ENCODE results near the gene ATXN1.
A peak's percentile ranks its signal among the peaks of the same experiment; 100 is the strongest.

The ATXN1 gene

GRCh38 chr6:16757332-16757731 is 3.9 kb downstream of the ATXN1 start (continued):
- TF ChIP-seq ZNF610 (tag by site-specific recombination; IDR thresholded peaks at IDR 0.05; ENCODE audit: borderline replicate concordance) (peak; percentile 74; the same call in 1 of the 2 replicates), ZBTB8A (tag by site-specific recombination; IDR thresholded peaks at IDR 0.05) (peak; percentile 50), ZNF394 (tag by site-specific recombination; IDR thresholded peaks at IDR 0.05; ENCODE audit: borderline replicate concordance) (0 out of 2 replicates have a peak, but pooled peaks have one; percentile 29), ZIC2 (tag by site-specific recombination; IDR thresholded peaks at IDR 0.05) (peak; percentile 17; the same call in 1 of the 2 replicates), ZNF121 (tag by site-specific recombination; IDR thresholded peaks at IDR 0.05) (0 out of 2 replicates have a peak, but pooled peaks have one; percentile 16), ZFP69B (tag by site-specific recombination; IDR thresholded peaks at IDR 0.05) (0 out of 2 replicates have a peak, but pooled peaks have one; percentile 26), PRDM4 (tag by site-specific recombination; IDR thresholded peaks at IDR 0.05) (peak; percentile 94), ZNF24 (tag by site-specific recombination; IDR thresholded peaks at IDR 0.05) (peak; percentile 91), ZNF214 (tag by site-specific recombination; IDR thresholded peaks at IDR 0.05; ENCODE audit: borderline replicate concordance) (no peak), KLF10 (tag by site-specific recombination; IDR thresholded peaks at IDR 0.05) (peak; percentile 74), ZNF580 (tag by site-specific recombination; IDR thresholded peaks at IDR 0.05) (peak; percentile 92), ZNF561 (tag by site-specific recombination; IDR thresholded peaks at IDR 0.05; ENCODE audit: borderline replicate concordance) (peak; percentile 94), ZNF184 (tag by site-specific recombination; IDR thresholded peaks at IDR 0.05) (0 out of 2 replicates have a peak, but pooled peaks have one; percentile 4), FEZF1 (tag by site-specific recombination; IDR thresholded peaks at IDR 0.05) (peak; percentile 95), OVOL3 (tag by site-specific recombination; IDR thresholded peaks at IDR 0.05) (peak; percentile 96), ZNF341 (tag by site-specific recombination; IDR thresholded peaks at IDR 0.05; ENCODE audit: low read depth) (peak; percentile 12; the same call in 1 of the 2 replicates), ZBTB49 (tag by site-specific recombination; IDR thresholded peaks at IDR 0.05; ENCODE audit: low read depth) (0 out of 2 replicates have a peak, but pooled peaks have one; percentile 30), BCL11B (tag by site-specific recombination; IDR thresholded peaks at IDR 0.05; ENCODE audit: low read depth) (no peak), ZNF202 (tag by site-specific recombination; IDR thresholded peaks at IDR 0.05; ENCODE audit: borderline replicate concordance) (no peak), KLF9 (tag by site-specific recombination; IDR thresholded peaks at IDR 0.05; ENCODE audit: low read depth) (no peak), ZNF513 (tag by site-specific recombination; IDR thresholded peaks at IDR 0.05) (0 out of 2 replicates have a peak, but pooled peaks have one; percentile 7), GLI2 (tag by site-specific recombination; IDR thresholded peaks at IDR 0.05; ENCODE audit: borderline replicate concordance, low read depth) (peak; percentile 91), GFI1B (tag by site-specific recombination; IDR thresholded peaks at IDR 0.05) (0 out of 2 replicates have a peak, but pooled peaks have one; percentile 18), KLF7 (tag by site-specific recombination; IDR thresholded peaks at IDR 0.05; ENCODE audit: borderline replicate concordance) (peak; percentile 41; the same call in 1 of the 2 replicates), ZNF274 (IDR thresholded peaks at IDR 0.05; ENCODE audit: low read length) (no peak), ZNF274 (tag by site-specific recombination; IDR thresholded peaks at IDR 0.05; ENCODE audit: borderline replicate concordance) (no peak), ZNF391 (tag by site-specific recombination; IDR thresholded peaks at IDR 0.05; ENCODE audit: borderline replicate concordance, low read depth) (peak; percentile 54; the same call in 1 of the 2 replicates), ZNF416 (tag by site-specific recombination; IDR thresholded peaks at IDR 0.05) (no peak), WT1 (tag by site-specific recombination; IDR thresholded peaks at IDR 0.05) (peak; percentile 63; the same call in 1 of the 2 replicates), ZNF548 (tag by site-specific recombination; IDR thresholded peaks at IDR 0.05) (no peak), ZNF221 (tag by site-specific recombination; IDR thresholded peaks at IDR 0.05; ENCODE audit: borderline replicate concordance) (no peak), ZNF449 (tag by site-specific recombination; IDR thresholded peaks at IDR 0.05) (0 out of 2 replicates have a peak, but pooled peaks have one; percentile 13), ZNF596 (tag by site-specific recombination; IDR thresholded peaks at IDR 0.05) (peak; percentile 81)
